ENCODE data around the gene COLQ.
A peak's percentile ranks its signal among the peaks of the same experiment; 100 is the strongest.

- TF ChIP-seq, protein P1, sequence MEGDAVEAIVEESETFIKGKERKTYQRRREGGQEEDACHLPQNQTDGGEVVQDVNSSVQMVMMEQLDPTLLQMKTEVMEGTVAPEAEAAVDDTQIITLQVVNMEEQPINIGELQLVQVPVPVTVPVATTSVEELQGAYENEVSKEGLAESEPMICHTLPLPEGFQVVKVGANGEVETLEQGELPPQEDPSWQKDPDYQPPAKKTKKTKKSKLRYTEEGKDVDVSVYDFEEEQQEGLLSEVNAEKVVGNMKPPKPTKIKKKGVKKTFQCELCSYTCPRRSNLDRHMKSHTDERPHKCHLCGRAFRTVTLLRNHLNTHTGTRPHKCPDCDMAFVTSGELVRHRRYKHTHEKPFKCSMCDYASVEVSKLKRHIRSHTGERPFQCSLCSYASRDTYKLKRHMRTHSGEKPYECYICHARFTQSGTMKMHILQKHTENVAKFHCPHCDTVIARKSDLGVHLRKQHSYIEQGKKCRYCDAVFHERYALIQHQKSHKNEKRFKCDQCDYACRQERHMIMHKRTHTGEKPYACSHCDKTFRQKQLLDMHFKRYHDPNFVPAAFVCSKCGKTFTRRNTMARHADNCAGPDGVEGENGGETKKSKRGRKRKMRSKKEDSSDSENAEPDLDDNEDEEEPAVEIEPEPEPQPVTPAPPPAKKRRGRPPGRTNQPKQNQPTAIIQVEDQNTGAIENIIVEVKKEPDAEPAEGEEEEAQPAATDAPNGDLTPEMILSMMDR (conservative IDR thresholded peaks at IDR 0.05; ENCODE audit: low read depth, low read length), result peak; percentile 36; the same call in 1 of the 2 replicates
- TF ChIP-seq EZH2phosphoT487 (IDR thresholded peaks at IDR 0.05; ENCODE audit: borderline replicate concordance, low read length) (no peak), EZH2 (IDR thresholded peaks at IDR 0.05; ENCODE audit: low read length, unreplicated experiment) (no peak)
These were observed 5.5 kb upstream of the COLQ start for GRCh38 chr3:15527031-15527459.
